Measurements from ENCODE around the gene RINT1.

GRCh38 chr7:105590793-105591192 is 58.8 kb downstream of the RINT1 start:
- no peak for TF ChIP-seq POLR2A (IDR thresholded peaks at IDR 0.05)
- TF ChIP-seq CTCF (IDR thresholded peaks at IDR 0.05) = no peak

All from right lobe of liver (tissue), 4 donors.